OCI-LY7 (cell line): ENCODE results near the gene PHKA2.

ENCODE experiments used
- CTCF ChIP-seq: fragments of 200-600 bp; sonication (generic); conservative IDR thresholded peaks from 2 replicates; pipeline ENCODE4 v1.5.1; 2014; ENCODE audit warnings: mild to moderate bottlenecking, antibody characterized with exemption, low read length, moderate library complexity, mixed read lengths
- EZH2phosphoT487 ChIP-seq: fragments of 200-600 bp; sonication (generic); IDR thresholded peaks from 2 replicates; pipeline ENCODE4 v1.6.1; 2018; ENCODE audit warnings: low read depth, borderline replicate concordance, mild to moderate bottlenecking, mixed run types, antibody characterized with exemption, low read length, moderate library complexity, mixed read lengths

- TF ChIP-seq CTCF, result no peak
- TF ChIP-seq EZH2phosphoT487, result no peak
These were observed 2.6 kb downstream of the PHKA2 start for GRCh38 chrX:18981124-18981807.
